HG03354 (cell line): ENCODE measurements around the gene RBMS3.

ENCODE experiments used
- ATAC-seq: cut with Tn5 transposase; IDR thresholded peaks from one replicate; pipeline ENCODE4 v1.9.1; 2021; ENCODE audit warnings: mild to moderate bottlenecking; ENCODE audit not compliant: unreplicated experiment, poor library complexity, severe bottlenecking

Gene RBMS3

DNA sequence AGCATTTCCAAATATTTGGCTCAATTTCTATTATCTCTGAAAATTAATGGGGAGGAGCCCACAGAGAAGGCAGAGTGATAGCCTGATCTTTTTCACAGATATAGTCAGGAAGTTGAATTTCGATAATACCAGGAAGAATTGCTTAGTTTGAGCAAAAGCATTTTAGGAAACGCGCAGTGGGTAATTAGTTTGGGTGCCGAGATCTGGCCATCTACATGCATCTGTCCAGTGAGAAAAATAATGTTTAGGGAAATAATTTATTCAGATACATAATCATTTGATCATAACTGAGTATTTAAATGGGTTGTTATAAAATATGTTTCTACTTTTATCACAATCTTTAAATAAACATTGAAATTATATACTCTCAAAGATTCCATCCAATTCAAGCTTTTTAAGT lies 653.9 kb downstream of the RBMS3 start:
- ATAC-seq: no peak

DNA sequence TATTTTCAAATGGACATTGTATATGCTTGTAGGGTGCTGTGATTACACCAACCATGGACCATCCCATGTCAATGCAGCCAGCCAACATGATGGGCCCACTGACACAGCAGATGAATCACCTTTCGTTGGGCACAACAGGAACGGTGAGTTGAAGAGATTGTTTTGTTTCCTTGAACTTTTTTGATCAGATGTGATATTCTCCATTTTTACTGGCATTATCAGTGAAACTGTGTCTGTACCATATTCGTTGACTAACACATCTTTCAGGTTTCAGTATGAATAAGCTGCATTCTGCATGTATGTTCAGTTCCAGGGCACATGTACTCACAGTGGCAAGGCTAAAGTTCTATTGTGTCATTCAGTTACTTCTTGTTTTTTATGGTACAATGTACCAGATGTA lies 655.2 kb downstream of the RBMS3 start:
- ATAC-seq: peak; percentile 86

DNA sequence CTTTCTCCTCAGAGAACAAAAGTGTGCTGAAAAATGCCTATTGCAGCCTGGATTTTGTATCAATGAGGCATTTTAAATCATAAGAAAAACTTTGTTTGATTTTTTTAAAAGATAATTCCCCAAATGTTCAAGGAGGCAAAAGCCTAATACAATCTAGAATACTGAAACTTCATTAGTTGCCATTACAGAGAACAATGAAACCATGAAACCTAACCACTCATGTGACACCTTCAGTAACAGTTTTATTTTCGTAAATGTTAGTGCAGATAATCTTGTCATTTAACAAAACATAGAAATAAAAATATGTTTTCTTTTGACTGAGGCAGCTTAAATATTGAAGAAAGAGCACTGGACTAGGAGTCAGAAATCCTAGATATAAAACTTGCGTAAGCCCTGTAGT lies 655.9 kb downstream of the RBMS3 start:
- ATAC-seq: no peak

DNA sequence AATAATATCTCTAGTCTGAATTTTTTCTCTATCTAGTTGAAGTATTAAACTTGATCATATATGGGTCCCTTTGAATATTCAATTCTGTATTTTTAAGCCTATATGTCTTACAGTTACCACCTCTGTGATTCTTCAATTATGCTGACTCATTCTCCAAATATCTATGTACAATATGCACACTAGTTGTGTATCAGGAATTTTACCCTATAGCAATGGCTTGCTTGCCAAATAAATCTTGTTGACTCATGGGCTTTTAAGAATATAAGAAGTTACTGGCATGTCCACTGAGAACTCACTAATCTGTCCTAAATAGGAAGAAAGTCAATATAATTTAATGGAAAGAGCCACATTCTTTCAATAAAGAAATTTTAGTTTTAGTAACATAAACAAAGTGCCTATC lies 656.3 kb downstream of the RBMS3 start:
- no peak for ATAC-seq

DNA sequence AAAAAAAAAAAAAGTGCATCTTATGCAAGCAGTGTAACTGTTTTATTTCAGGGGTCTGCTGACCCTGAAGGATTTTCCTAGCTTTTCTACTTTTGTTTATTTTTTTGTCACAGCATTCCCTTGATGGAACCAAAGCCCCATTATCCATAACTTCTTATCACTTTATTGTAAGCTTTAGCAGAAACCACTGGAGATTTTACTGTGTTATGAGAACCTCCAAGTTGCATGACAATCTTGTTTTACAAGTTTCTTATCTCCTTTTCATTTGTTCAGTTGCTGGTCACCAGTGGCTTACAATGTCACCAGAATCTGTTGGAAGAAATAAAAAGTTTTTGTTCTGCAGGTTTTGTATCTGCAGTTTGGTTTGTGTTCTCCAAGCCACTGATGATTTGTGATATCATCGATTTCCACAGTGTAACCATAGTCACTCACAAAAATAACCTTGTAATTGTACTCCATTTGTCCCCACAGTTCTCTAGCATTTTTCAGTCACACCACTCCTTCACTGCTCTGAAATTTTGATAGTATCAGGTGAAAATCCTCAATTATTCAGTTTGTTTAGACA lies 660.0 kb downstream of the RBMS3 start:
- no peak for ATAC-seq

DNA sequence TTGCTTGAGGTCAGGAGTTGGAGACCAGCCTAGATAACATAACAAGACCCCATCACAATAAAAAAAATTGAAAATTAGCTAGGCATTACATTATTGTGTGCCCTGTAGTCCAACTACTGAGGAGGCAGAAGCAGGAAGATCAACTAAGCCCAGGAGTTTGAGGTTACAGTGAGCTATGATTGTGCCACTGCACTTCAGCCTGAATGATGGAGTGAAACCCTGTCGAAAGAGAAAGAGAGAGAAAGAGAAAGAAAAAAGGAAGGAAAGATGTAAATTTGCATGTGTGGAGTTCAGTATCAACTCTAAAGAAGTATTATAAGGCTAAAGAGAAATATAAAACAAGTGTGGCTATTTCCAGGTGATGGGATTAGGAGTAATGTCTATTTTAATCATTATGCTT lies 661.4 kb downstream of the RBMS3 start:
- ATAC-seq: no peak

DNA sequence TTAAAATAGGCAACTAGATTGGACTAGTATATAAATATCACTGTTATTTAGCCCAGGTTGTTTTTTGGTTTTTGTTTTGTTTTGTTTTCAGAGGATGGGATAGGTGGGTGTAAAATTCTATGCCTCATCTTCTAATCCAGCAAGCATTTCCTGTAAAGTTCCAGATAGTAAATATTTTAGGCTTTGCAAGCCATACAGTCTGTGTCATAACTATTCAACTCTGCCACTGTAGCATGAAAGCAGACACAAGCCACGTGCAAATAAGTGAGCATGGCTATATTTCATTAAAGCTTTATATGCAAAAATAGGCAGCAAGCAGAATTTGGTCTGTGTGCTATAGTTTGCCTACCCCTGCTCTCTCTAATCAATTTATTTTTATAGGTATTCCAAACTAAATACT lies 668.3 kb downstream of the RBMS3 start:
- ATAC-seq: no peak

DNA sequence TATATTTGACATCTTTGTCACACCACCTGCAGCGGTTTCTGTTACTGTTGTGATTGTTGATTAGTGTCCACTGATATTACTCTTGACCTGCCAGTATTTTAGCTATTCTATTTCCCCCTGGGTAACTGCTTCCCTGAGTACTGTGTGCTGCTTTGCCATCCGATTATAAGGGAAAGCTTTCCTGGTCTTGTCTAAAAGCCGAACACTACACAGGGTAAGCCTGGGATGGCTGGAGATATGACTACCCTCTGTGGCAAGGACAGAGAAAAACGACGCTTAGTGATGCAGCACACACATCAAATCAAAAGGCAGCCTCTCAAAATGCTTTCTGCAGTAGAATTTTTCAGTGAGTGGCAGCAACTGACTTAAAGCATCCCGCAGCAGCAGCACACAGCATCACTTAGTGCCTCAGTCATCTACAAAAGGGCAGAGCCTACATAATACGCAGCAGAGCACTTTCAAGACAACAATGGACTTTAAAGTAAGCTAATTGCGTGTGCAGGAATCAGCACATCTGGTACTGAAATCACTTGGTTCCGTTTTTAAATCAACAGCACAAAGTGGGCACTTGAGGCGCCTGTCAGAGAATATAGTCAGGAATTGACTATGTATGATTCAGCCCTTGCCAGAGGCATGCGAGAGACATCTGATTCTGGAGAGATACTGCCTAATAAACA lies 669.2 kb downstream of the RBMS3 start:
- no peak for ATAC-seq

DNA sequence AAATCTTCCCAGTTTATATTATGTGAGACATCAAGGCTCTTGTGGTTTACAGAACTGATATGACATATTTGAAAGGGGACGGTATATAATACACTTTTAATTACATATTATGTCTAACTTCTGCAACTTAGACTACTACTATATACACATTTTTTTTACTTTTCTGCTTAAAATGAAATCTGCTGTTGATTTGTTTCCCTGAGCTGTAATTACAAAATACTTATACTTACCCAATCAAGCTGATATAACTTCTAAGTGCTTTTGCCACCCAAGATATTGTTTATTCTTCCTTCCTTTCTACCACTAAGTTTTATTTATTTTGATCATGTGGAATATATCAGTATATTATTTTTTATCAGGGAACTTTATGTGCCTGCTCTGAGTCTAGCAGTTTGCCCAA lies 671.6 kb downstream of the RBMS3 start:
- no peak for ATAC-seq

DNA sequence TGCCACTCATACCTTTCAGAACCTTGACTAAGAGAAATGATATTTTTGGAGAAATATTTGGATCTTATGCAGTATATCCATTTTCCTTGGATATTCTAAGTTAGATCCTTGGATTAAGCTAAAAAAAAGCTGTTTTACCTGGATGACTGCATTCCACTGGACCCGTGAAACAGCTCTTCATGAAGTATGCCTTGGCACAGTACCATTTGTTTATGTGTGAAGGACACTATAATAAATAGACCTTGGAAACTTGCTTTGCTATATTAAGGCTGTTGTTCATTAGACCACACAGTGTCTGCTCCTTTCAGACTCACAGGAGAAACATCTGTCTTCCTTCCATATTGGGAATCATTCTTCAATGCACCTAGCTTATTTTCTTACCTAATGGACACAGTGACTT lies 674.5 kb downstream of the RBMS3 start:
- ATAC-seq: no peak

DNA sequence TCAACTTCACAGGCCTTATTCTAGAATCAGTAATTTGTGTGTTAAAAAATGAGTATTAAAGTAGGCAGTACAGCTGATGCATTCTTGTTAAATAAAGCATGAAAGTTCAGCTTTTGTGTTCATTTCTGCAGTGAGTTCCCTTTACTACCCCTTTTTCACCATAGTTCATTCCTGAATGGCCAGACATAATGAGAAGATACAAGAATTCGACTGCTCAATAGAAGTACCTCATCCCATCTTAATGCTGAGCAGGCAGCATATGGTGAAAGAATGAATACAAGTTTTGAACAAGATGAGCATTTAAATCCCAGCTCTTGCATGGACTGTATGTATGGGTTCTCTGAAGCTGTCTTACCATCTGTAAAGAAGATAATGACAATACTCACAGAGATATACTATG lies 677.9 kb downstream of the RBMS3 start:
- ATAC-seq: no peak

DNA sequence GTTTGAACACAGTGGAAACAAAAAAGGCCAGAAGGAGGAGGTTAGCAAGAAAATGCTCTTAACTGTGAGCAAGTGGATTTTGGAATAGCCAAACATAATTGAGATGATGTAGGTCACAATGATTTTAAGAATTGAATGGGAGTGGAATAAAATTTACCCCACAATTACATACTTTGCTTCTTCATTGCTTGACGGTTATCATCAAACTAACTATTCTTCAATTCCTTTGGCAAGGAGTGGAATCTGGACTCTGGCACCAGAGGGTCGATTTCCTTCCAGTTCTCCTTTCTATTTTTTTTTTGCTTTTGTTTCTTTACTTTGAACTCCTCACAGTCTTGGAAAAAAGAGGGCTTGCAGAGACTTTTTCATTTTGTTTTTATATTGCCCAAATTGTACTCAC lies 691.0 kb downstream of the RBMS3 start:
- no peak for ATAC-seq

DNA sequence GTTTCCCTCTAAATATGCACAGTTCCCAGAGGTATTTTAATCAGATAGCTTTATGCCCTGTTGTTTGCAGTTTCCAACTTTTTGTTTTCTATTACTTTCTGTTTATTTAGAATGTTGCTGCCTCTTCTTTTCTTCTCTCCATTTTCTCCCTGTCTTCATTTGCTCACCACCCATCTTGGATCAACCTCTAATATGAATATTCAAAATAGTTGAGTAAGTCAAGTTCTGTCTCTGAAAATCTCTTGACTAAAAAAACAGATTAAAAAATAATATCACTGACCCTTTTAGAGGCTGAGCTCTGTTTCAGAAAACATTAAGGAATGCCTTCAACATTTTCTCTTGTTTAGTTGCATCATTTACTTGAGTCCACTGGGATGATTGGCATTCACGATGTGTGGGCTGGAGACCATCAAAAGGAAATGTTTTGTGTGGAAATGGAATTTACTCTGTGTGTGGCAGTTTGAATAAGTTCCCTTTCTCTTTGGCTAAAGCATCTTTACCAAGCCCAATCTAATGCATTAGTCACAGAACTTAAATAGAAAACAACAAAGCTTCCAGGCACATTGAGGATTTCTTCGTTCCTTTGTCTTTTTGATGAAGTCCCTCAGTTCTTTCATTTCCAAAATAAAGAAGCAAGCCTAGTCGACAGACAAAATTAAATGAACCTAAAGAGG lies 691.6 kb downstream of the RBMS3 start:
- ATAC-seq: no peak

DNA sequence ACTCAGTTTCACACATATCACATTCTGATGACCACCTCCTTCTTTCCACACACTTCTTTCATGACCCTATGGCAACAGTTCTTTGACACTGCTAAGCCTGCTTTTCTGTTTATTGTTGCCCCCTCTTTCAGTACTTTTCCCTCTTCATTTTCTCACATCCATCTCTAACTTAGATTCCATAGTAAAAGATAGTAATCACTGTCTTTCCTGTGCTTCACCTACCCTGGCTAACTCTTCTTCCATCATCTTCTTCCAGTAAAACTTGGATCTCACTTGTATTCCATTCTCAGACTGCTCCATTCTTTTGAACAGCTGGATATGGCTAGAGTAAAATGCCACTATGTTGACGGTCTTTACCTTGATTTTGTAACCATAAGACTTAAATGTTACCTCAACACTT lies 692.9 kb downstream of the RBMS3 start:
- ATAC-seq: no peak

DNA sequence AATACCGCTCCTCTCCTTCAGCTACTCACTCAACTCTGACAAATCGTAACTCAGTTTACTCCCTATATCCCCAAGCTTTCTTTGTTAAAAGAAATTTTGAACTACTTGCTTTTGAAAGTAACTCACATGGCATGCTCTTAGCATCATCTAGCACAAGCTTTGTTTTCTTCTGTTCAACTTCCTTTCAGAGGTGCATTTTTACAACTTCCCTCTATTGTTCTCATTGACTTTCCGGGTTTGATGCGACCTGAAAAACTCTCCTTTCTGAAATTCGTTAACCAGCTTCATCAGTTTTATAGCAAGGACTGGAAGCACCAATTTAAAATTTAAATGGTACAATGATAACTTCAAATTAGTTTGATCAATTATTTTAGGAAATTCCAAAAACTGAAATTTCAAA lies 696.0 kb downstream of the RBMS3 start:
- no peak for ATAC-seq

DNA sequence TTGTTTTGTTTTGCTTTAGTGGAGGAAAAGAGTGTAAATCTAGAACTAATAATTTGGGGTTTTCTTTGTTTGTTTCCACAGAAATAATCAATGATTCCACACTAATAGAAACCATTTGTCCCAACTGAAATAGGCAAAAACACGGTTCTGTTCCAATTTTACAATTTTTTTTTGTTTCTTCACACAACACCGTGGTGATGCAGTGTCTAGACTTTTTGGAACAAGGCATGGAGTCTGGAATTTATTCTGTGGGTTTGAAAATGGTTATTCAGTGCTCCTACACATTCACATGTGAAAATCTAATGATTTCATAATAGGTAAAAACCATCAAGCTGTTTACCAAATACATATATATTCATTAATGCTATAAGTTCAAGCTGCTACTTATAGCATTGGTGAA lies 696.5 kb downstream of the RBMS3 start:
- ATAC-seq: no peak

DNA sequence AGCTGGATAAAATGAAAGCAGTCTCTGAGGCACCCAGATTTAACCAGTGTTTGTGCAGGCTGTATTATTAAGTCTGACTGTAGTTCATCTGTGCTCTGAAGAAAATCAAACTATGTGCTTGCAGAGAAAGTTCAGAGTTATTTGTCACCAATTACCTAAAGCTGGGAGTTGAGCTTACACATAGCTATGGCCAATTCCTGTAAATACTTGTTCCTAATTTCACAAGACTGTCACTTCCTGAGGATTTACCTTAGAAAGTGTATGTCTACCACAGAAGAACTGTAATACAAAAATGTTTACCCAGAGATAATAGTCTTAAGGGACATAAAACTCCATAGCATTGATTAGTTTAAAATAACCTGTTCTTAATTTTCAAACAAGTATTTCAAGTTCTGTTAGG lies 697.2 kb downstream of the RBMS3 start:
- ATAC-seq: no peak

DNA sequence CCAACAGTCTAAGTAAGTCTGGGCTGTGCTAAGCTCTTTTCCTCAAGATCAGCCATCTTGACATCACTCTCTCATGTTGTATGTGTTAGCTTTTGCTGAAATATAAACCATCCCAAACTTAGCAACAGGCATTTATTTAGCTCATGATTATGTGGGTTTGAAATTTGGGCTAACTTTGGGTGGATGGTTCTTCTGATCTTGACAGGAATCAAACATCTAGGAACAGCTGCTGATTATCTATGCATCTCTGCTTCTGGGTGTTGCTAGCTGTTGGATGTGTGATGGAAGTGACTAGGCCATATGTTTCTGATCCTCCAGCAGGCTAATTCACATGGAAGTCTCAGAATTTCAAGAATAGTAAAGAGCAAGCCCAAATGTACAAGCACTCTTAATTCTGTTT lies 710.3 kb downstream of the RBMS3 start:
- ATAC-seq: no peak

DNA sequence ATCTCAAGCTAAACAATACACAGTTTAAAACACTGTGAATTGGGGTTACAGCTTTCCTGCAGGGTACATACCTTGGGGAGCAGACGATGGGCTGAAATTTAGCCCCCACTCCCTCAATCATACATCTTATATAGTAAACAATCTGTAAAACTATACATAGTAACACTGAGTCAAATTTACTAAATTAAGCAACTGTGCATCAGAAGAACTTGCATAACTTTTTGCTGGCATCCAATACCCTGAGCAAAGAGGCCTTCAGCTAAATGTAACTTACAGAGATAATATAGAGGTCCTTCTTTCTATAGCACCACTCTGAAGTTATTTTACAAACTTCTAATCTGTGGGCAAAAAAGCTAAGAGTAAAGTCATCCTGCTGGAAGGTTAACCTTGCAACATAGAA lies 721.9 kb downstream of the RBMS3 start:
- ATAC-seq: no peak

DNA sequence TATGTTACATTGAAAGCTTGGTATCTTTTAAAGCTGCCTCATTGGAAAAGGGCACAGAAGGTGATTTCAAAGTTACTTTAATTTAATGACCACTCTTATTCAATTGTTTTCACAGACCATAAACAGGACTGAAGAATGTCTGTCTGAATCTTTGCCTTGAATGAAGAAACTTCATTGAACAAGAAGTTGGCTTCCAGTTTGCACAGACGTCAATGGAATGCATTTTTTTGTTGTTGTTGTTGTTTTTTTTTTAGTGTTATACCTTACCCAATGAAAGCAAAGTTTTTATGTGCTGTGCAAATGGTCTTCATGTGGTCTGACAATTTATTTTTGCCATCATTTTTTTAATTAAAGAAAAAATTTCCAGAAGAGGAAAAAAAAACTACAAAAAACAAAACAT lies 722.9 kb downstream of the RBMS3 start:
- ATAC-seq: no peak

DNA sequence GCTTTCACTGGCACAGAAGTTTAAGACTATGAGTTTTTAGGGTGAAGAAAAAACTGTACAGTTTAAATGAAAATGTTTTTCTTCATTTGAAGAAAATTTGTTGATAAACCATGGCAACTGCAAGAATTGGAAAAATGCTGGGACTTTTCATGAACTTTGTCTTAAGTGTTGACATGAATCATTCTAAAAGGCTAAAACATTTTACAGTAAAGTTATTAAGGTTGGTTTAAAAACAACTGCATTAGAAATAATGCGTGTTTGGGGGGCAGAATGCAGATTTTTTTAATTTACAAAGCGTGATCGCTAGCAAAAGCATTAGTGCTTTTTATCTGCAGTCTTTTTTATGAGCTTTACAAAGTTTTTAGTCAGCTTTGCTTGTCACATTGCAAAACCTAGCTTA lies 723.6 kb downstream of the RBMS3 start:
- ATAC-seq: no peak

DNA sequence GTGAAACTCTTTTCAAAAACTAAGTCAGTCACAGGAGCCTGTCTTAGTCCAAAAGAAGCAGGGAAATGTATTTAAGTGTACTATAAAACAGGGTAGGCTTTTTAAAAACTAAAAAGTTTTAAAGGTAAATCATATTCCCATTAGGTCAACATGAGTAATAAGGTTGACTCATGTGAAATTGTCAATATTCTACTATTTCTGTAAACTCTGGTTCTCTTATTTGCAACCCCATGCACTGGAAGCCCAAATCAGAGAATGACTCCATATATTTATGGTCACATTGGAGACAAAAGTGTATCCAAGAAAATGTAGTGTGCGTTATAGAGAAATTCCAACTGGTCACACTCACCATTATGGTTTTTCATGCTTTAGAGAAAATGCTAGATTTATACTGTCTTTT lies 725.2 kb downstream of the RBMS3 start:
- no peak for ATAC-seq
